ENCODE results near the gene SYNGAP1.
"Not testable (repeated sequence)": the region's sequence is repeated elsewhere in the genome, so short reads cannot be mapped to it uniquely, and the experiment has no call there.

Gene SYNGAP1

GRCh38 chr6:33391922-33392594 is 27.8 kb upstream of the SYNGAP1 start:
- Histone ChIP-seq H3K36me3 (ENCODE audit: insufficient read depth, insufficient read length, low read length) (peaks cover 13% of the 10 kb centered on the region), H3K9ac (ENCODE audit: insufficient read length, low read depth) (peak overlapping the region; percentile 90), H3K27me3 (ENCODE audit: insufficient read depth, insufficient read length) (no peaks in the 10 kb centered on the region), H3K4me3 (ENCODE audit: insufficient read length, low read depth) (peak overlapping the region; percentile 85), H3K9me3 (ENCODE audit: insufficient read depth, low read length) (no peaks in the 10 kb centered on the region), H3K4me1 (ENCODE audit: insufficient read depth, insufficient read length) (no peaks in the 10 kb centered on the region)
- DNase-seq (ENCODE audit: low read depth, low spot score): no peak
- TF ChIP-seq YY1 (IDR thresholded peaks at IDR 0.05; ENCODE audit: insufficient read depth, insufficient read length) (no peak), ZNF274 (IDR thresholded peaks at IDR 0.05; ENCODE audit: low read depth, low read length) (no peak), SUZ12 (IDR thresholded peaks at IDR 0.05; ENCODE audit: extremely low read depth, insufficient read depth, insufficient read length) (no peak)

- Histone ChIP-seq H3K36me3 (ENCODE audit: insufficient read depth, insufficient read length, low read length) (peaks cover 15% of the 10 kb centered on the region), H3K27me3 (ENCODE audit: insufficient read depth, insufficient read length) (no peaks in the 10 kb centered on the region), H3K4me1 (ENCODE audit: insufficient read depth, insufficient read length) (no peaks in the 10 kb centered on the region), H3K4me3 (ENCODE audit: insufficient read length, low read depth) (peak overlapping the region; percentile 85), H3K9ac (ENCODE audit: insufficient read length, low read depth) (peak overlapping the region; percentile 90), H3K9me3 (ENCODE audit: insufficient read depth, low read length) (no peaks in the 10 kb centered on the region)
- DNase-seq (ENCODE audit: low read depth, low spot score): no peak
- no peak for TF ChIP-seq ZNF274 (IDR thresholded peaks at IDR 0.05; ENCODE audit: low read depth, low read length)
- no peak for TF ChIP-seq YY1 (IDR thresholded peaks at IDR 0.05; ENCODE audit: insufficient read depth, insufficient read length)
- TF ChIP-seq SUZ12 (IDR thresholded peaks at IDR 0.05; ENCODE audit: extremely low read depth, insufficient read depth, insufficient read length): no peak
These were observed 27.3 kb upstream of the SYNGAP1 start for GRCh38 chr6:33392595-33392948.

GRCh38 chr6:33392979-33393378 is 26.9 kb upstream of the SYNGAP1 start:
- no peak for TF ChIP-seq ZNF274 (IDR thresholded peaks at IDR 0.05; ENCODE audit: low read depth, low read length)
- no peak for TF ChIP-seq SUZ12 (IDR thresholded peaks at IDR 0.05; ENCODE audit: extremely low read depth, insufficient read depth, insufficient read length)
- TF ChIP-seq YY1 (IDR thresholded peaks at IDR 0.05; ENCODE audit: insufficient read depth, insufficient read length): no peak
- Histone ChIP-seq H3K9me3 (ENCODE audit: insufficient read depth, low read length) (no peaks in the 10 kb centered on the region), H3K9ac (ENCODE audit: insufficient read length, low read depth) (peak overlapping the region; percentile 90), H3K36me3 (ENCODE audit: insufficient read depth, insufficient read length, low read length) (peaks cover 19% of the 10 kb centered on the region), H3K27me3 (ENCODE audit: insufficient read depth, insufficient read length) (no peaks in the 10 kb centered on the region), H3K4me3 (ENCODE audit: insufficient read length, low read depth) (peak overlapping the region; percentile 85), H3K4me1 (ENCODE audit: insufficient read depth, insufficient read length) (no peaks in the 10 kb centered on the region)
- DNase-seq (ENCODE audit: low read depth, low spot score): no peak

- Histone ChIP-seq H3K27me3 (ENCODE audit: insufficient read depth, insufficient read length) (no peaks in the 10 kb centered on the region), H3K9me3 (ENCODE audit: insufficient read depth, low read length) (no peaks in the 10 kb centered on the region), H3K36me3 (ENCODE audit: insufficient read depth, insufficient read length, low read length) (peaks cover 53% of the 10 kb centered on the region), H3K4me3 (ENCODE audit: insufficient read length, low read depth) (no peak overlapping the region), H3K9ac (ENCODE audit: insufficient read length, low read depth) (no peak overlapping the region), H3K4me1 (ENCODE audit: insufficient read depth, insufficient read length) (no peaks in the 10 kb centered on the region)
- DNase-seq (ENCODE audit: low read depth, low spot score): no peak
- no peak for TF ChIP-seq ZNF274 (IDR thresholded peaks at IDR 0.05; ENCODE audit: low read depth, low read length)
- no peak for TF ChIP-seq YY1 (IDR thresholded peaks at IDR 0.05; ENCODE audit: insufficient read depth, insufficient read length)
- no peak for TF ChIP-seq SUZ12 (IDR thresholded peaks at IDR 0.05; ENCODE audit: extremely low read depth, insufficient read depth, insufficient read length)
These were observed 22.3 kb upstream of the SYNGAP1 start for GRCh38 chr6:33397541-33397940.

- H3K36me3 ChIP-seq (ENCODE audit: insufficient read depth, insufficient read length, low read length): peaks cover 64% of the 10 kb centered on the region
- H3K4me1 ChIP-seq (ENCODE audit: insufficient read depth, insufficient read length); DNase-seq (ENCODE audit: low read depth, low spot score); H3K9ac ChIP-seq (ENCODE audit: insufficient read length, low read depth); H3K27me3 ChIP-seq (ENCODE audit: insufficient read depth, insufficient read length); H3K9me3 ChIP-seq (ENCODE audit: insufficient read depth, low read length); H3K4me3 ChIP-seq (ENCODE audit: insufficient read length, low read depth): not testable (repeated sequence)
These were observed 21.3 kb upstream of the SYNGAP1 start for GRCh38 chr6:33398601-33399000.

GRCh38 chr6:33399881-33400280 is 20.0 kb upstream of the SYNGAP1 start:
- H3K36me3 ChIP-seq (ENCODE audit: insufficient read depth, insufficient read length, low read length): peaks cover 69% of the 10 kb centered on the region
- not testable (repeated sequence) for H3K27me3 ChIP-seq (ENCODE audit: insufficient read depth, insufficient read length); H3K9ac ChIP-seq (ENCODE audit: insufficient read length, low read depth); H3K9me3 ChIP-seq (ENCODE audit: insufficient read depth, low read length); H3K4me3 ChIP-seq (ENCODE audit: insufficient read length, low read depth); H3K4me1 ChIP-seq (ENCODE audit: insufficient read depth, insufficient read length); DNase-seq (ENCODE audit: low read depth, low spot score)

GRCh38 chr6:33404884-33405283 is 15.0 kb upstream of the SYNGAP1 start:
- TF ChIP-seq ZNF274 (IDR thresholded peaks at IDR 0.05; ENCODE audit: low read depth, low read length): no peak
- no peak for TF ChIP-seq SUZ12 (IDR thresholded peaks at IDR 0.05; ENCODE audit: extremely low read depth, insufficient read depth, insufficient read length)
- no peak for TF ChIP-seq YY1 (IDR thresholded peaks at IDR 0.05; ENCODE audit: insufficient read depth, insufficient read length)
- DNase-seq (ENCODE audit: low read depth, low spot score): no peak
- Histone ChIP-seq H3K9ac (ENCODE audit: insufficient read length, low read depth) (no peak overlapping the region), H3K4me1 (ENCODE audit: insufficient read depth, insufficient read length) (no peaks in the 10 kb centered on the region), H3K9me3 (ENCODE audit: insufficient read depth, low read length) (no peaks in the 10 kb centered on the region), H3K27me3 (ENCODE audit: insufficient read depth, insufficient read length) (no peaks in the 10 kb centered on the region), H3K36me3 (ENCODE audit: insufficient read depth, insufficient read length, low read length) (peaks cover 72% of the 10 kb centered on the region), H3K4me3 (ENCODE audit: insufficient read length, low read depth) (no peak overlapping the region)

Data from NT2/D1 (cell line).